DND-41 (cell line): ENCODE results near the gene CRTAP.

ENCODE experiments used
- EZH2 ChIP-seq: IDR thresholded peaks from 3 replicates; pipeline ENCODE4 v1.6.1; 2012; ENCODE audit warnings: borderline replicate concordance, low read depth, mild to moderate bottlenecking, moderate library complexity, low read length, inconsistent platforms; ENCODE audit not compliant: severe bottlenecking
- TF ChIP-seq, protein P1 (sequence below): IDR thresholded peaks from 2 replicates; pipeline ENCODE4 v1.5.1; 2012; ENCODE audit warnings: borderline replicate concordance, low read length, moderate library complexity, mild to moderate bottlenecking; ENCODE audit not compliant: poor library complexity, severe bottlenecking; ENCODE audit errors: extremely low read depth

DNA sequence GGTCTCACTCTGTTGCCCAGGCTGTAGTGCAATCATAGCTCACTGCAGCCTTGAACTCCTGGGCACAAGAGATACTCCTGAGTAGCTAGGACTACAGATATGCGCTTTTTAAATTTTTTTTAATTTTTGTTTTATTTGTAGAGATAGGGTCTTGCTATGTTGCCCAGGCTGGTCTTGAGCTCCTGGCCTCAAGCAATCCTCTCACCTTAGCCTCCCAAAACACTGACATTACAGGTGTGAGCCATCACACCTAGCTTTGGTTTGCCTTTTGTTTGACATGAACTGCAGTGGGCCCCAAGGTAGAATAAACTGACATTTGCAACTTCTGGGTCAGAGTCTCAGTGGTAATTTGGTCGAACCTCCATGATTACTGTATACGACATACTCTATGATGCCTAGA is 9.0 kb upstream of the CRTAP start:
- TF ChIP-seq, protein P1, sequence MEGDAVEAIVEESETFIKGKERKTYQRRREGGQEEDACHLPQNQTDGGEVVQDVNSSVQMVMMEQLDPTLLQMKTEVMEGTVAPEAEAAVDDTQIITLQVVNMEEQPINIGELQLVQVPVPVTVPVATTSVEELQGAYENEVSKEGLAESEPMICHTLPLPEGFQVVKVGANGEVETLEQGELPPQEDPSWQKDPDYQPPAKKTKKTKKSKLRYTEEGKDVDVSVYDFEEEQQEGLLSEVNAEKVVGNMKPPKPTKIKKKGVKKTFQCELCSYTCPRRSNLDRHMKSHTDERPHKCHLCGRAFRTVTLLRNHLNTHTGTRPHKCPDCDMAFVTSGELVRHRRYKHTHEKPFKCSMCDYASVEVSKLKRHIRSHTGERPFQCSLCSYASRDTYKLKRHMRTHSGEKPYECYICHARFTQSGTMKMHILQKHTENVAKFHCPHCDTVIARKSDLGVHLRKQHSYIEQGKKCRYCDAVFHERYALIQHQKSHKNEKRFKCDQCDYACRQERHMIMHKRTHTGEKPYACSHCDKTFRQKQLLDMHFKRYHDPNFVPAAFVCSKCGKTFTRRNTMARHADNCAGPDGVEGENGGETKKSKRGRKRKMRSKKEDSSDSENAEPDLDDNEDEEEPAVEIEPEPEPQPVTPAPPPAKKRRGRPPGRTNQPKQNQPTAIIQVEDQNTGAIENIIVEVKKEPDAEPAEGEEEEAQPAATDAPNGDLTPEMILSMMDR: no peak
- TF ChIP-seq EZH2: no peak
